SU-DHL-6 (cell line): ENCODE measurements around the gene PDSS1.

Experiments used
- H2AFZ ChIP-seq: fragments of 200-600 bp; sonication (generic); 2 replicates; pipeline ENCODE4 v1.6.1; 2014; ENCODE audit warnings: low read depth, mild to moderate bottlenecking, moderate library complexity, mixed read lengths, antibody characterized with exemption, low read length; ENCODE audit not compliant: severe bottlenecking
- H3F3A ChIP-seq: fragments of 200-600 bp; shearing (Covaris generic); 2 replicates; pipeline ENCODE4 v1.6.0; 2016; ENCODE audit warnings: antibody characterized with exemption, mild to moderate bottlenecking; ENCODE audit not compliant: insufficient read depth
- H3K27ac ChIP-seq: fragments of 200-600 bp; sonication (generic); 2 replicates; pipeline ENCODE4 v1.5.1; 2016; ENCODE audit warnings: low read depth, mild to moderate bottlenecking, low read length, moderate library complexity, mixed read lengths
- H3K27me3 ChIP-seq: fragments of 200-600 bp; sonication (generic), shearing (Covaris generic); 2 replicates; pipeline ENCODE4 v1.6.0; 2014; ENCODE audit warnings: mild to moderate bottlenecking, low read length
- H3K36me3 ChIP-seq: fragments of 200-600 bp; sonication (generic); 2 replicates; pipeline ENCODE4 v1.6.1; 2014; ENCODE audit warnings: mild to moderate bottlenecking, low read length, mixed read lengths
- H3K4me2 ChIP-seq: fragments of 300-600, 200-600 bp; shearing (Covaris generic), sonication (generic); 2 replicates; pipeline ENCODE4 v1.6.0; 2014; ENCODE audit warnings: low read length, low read depth, mild to moderate bottlenecking; ENCODE audit not compliant: poor library complexity, severe bottlenecking
- H3K4me3 ChIP-seq: fragments of 200-600 bp; sonication (generic); 2 replicates; pipeline ENCODE4 v1.5.1; 2014; ENCODE audit warnings: antibody characterized with exemption, low read length, mild to moderate bottlenecking, mixed read lengths; ENCODE audit not compliant: insufficient read depth, poor library complexity, severe bottlenecking
- H3K79me2 ChIP-seq: fragments of 200-600 bp; sonication (generic); 2 replicates; pipeline ENCODE4 v1.6.1; 2014; ENCODE audit warnings: mild to moderate bottlenecking, low read length, moderate library complexity; ENCODE audit not compliant: insufficient read depth
- H3K9ac ChIP-seq: fragments of 200-600 bp; sonication (generic); 2 replicates; pipeline ENCODE4 v1.7.0; 2014; ENCODE audit warnings: mild to moderate bottlenecking, low read length
- H3K9me2 ChIP-seq: fragments of 200-600 bp; sonication (generic); replicated peaks from 2 replicates; pipeline ENCODE4 v1.6.1; 2014; ENCODE audit warnings: low read length; ENCODE audit not compliant: insufficient read depth
- H3K9me3 ChIP-seq: fragments of 200-600 bp; sonication (generic); 2 replicates; pipeline ENCODE4 v1.6.1; 2014; ENCODE audit warnings: low read length, mixed read lengths; ENCODE audit not compliant: insufficient read depth
- H4K20me1 ChIP-seq: fragments of 200-600 bp; sonication (generic); 2 replicates; pipeline ENCODE4 v1.6.1; 2014; ENCODE audit warnings: low read depth, mild to moderate bottlenecking, antibody characterized with exemption, low read length, moderate library complexity, mixed read lengths
- EZH2phosphoT487 ChIP-seq: fragments of 200-600 bp; sonication (generic), shearing (Covaris generic); conservative IDR thresholded peaks from 2 replicates; pipeline ENCODE4 v1.6.1; 2018; ENCODE audit warnings: mild to moderate bottlenecking, antibody characterized with exemption, low read length, moderate library complexity, mixed read lengths
- TF ChIP-seq, protein P1 (sequence below): fragments of 200-600 bp; sonication (generic); IDR thresholded peaks from one replicate; pipeline ENCODE4 v1.5.1; 2017; ENCODE audit warnings: antibody characterized with exemption, mild to moderate bottlenecking, low read length, moderate library complexity; ENCODE audit not compliant: insufficient read depth, poor library complexity, severe bottlenecking

PDSS1 gene

DNA sequence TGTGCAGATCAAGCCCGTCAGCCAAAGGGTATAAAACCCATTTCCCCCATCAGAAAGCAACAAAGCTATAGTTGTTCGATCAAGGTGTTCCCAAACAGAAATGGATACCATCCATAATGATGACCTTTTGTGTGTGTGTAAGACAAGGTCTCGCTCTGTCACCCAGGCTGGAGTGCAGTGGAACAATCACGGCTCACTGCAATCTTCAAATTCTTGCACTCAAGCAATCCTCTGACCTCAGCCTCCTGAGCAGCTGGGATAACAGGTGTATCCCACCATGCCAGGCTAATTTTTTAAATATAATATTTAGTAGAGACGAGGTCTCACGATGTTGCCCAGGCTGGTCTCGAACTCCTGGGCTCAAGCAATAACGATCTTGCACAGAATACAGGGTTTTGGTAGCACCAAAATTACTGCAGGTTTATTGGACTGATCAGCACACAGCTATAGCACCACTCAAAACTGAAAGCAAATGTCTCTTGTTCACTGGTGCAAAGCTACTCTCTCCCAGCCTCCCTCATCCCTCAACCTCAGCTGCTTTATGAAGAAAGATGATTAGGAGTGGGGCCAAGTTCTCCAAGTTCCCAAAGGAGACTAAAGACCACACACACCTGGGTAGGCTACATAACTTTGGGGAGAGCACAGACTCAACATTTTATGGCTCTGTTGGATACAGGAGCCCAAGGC lies 82.7 kb downstream of the PDSS1 start:
- H3K36me3 ChIP-seq = peaks cover 12% of the 10 kb centered on the region; the same call in 1 of the 2 replicates
- H4K20me1 ChIP-seq = no peaks in the 10 kb centered on the region; the same call in 1 of the 2 replicates
- no peak overlapping the region for H3K4me3 ChIP-seq
- H2AFZ ChIP-seq = no peak overlapping the region
- peaks cover 3% of the 10 kb centered on the region; the same call in 1 of the 2 replicates for H3F3A ChIP-seq
- H3K9me2 ChIP-seq = no peaks in the 10 kb centered on the region
- H3K79me2 ChIP-seq = peaks cover 100% of the 10 kb centered on the region
- H3K9ac ChIP-seq = no peak overlapping the region
- TF ChIP-seq, protein P1, sequence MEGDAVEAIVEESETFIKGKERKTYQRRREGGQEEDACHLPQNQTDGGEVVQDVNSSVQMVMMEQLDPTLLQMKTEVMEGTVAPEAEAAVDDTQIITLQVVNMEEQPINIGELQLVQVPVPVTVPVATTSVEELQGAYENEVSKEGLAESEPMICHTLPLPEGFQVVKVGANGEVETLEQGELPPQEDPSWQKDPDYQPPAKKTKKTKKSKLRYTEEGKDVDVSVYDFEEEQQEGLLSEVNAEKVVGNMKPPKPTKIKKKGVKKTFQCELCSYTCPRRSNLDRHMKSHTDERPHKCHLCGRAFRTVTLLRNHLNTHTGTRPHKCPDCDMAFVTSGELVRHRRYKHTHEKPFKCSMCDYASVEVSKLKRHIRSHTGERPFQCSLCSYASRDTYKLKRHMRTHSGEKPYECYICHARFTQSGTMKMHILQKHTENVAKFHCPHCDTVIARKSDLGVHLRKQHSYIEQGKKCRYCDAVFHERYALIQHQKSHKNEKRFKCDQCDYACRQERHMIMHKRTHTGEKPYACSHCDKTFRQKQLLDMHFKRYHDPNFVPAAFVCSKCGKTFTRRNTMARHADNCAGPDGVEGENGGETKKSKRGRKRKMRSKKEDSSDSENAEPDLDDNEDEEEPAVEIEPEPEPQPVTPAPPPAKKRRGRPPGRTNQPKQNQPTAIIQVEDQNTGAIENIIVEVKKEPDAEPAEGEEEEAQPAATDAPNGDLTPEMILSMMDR = no peak
- TF ChIP-seq EZH2phosphoT487 = no peak
- H3K4me2 ChIP-seq = no peak overlapping the region
- no peaks in the 10 kb centered on the region for H3K9me3 ChIP-seq
- H3K27ac ChIP-seq = no peak overlapping the region
- H3K27me3 ChIP-seq = no peaks in the 10 kb centered on the region

DNA sequence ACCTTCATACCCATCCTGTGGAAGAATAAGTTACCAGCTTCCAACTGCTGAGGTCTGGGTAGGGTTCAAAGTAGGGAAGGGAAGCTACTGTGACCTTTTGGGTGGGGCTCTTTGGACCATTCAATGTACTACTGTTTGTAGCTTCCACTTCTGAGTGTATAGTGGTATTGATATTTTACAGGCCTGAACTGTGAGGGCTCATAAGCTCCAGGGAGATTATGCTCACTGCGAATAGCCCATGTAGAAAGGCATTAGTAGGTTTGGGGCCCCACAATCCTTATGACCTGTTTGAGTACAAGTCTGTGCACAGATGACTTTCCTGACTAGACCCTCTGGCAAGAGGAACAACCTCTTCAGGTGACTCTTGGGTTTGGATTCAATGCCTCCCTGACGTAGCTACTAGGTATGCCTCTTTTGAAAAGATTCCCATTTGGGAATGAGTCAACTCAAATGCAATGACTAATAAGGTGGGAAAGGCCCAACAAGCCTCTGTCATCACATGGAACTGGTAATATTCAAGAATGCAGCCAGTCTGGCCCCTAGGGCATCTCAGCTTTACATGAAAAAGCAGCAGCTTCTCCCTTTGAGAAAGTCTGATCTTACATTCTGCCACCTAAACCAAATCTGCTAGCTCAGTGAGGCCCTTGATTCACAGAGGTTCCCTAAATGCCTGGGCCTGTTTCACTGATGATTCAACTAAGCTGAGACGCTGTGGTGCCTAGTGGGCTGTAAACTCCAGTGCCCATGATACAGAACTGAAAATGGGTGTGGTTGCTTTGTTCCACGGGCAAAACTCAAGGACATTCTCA lies 83.5 kb downstream of the PDSS1 start:
- H4K20me1 ChIP-seq = no peaks in the 10 kb centered on the region; the same call in 1 of the 2 replicates

DNA sequence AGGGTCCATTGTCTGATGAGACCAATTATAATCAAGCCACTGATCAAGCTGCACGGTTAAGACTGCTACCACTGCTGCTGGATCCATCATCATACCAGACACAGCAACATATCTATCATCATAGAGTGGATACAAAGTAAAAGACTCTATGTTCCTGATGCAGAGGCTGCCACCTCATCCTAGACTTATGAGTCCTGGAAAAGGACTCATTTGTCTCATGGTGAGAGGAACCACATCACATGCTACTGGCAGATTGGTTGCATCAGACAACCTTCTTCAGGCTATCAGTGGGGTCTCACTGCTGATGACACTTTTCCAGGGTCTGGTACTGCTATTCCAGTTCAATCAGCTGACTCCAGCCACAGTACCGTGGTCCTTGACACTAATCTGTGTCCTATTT lies 84.3 kb downstream of the PDSS1 start:
- Histone ChIP-seq H3K27ac (peak overlapping the region; percentile 30; the same call in 1 of the 2 replicates), H3K27me3 (no peaks in the 10 kb centered on the region)

More for the DNA sequence above, 83.5 kb downstream of the PDSS1 start:
- H3K27me3 ChIP-seq = no peaks in the 10 kb centered on the region
- 0 out of 2 replicates have a peak overlapping the region, but pooled peaks have one; percentile 1 for H3K9ac ChIP-seq
- 0 out of 2 replicates have a peak, but pooled peaks cover 7% of the 10 kb centered on the region for H3K36me3 ChIP-seq
- no peak overlapping the region for H2AFZ ChIP-seq
- H3K27ac ChIP-seq = peak overlapping the region; percentile 30
- peaks cover 100% of the 10 kb centered on the region for H3K79me2 ChIP-seq
- no peaks in the 10 kb centered on the region for H3K9me3 ChIP-seq
- H3K4me3 ChIP-seq = no peak overlapping the region
- H3K9me2 ChIP-seq = no peaks in the 10 kb centered on the region
- peak overlapping the region; percentile 18 for H3K4me2 ChIP-seq
- TF ChIP-seq, protein P1 = no peak
- TF ChIP-seq EZH2phosphoT487 = no peak
- H3F3A ChIP-seq = peaks cover 3% of the 10 kb centered on the region; the same call in 1 of the 2 replicates

More for the DNA sequence above, 84.3 kb downstream of the PDSS1 start:
- Histone ChIP-seq H3K79me2 (peaks cover 100% of the 10 kb centered on the region), H3K4me3 (no peak overlapping the region), H3K9ac (0 out of 2 replicates have a peak overlapping the region, but pooled peaks have one; percentile 1), H3K36me3 (0 out of 2 replicates have a peak, but pooled peaks cover 2% of the 10 kb centered on the region), H3K9me2 (no peaks in the 10 kb centered on the region), H3K9me3 (no peaks in the 10 kb centered on the region), H3K4me2 (peak overlapping the region; percentile 18), H2AFZ (no peak overlapping the region), H3F3A (peaks cover 2% of the 10 kb centered on the region; the same call in 1 of the 2 replicates), H4K20me1 (no peaks in the 10 kb centered on the region; the same call in 1 of the 2 replicates)
- TF ChIP-seq, protein P1 = no peak
